BE2C (cell line): Measurements from ENCODE around the gene DEFB125. TPM values are rescaled to one million over a fixed set of nuclear protein-coding genes. Genes with fewer than 3 reads are reported as not detected.

Experiments
- DNase-seq: peaks from one replicate; pipeline ENCODE4 v3.0.0-alpha.2; 2020
- H3K27me3 ChIP-seq: fragments of 250-450 bp; sonication (Bioruptor Pico); 2 replicates; pipeline ENCODE4 v1.5.1; 2020; ENCODE audit warnings: mild to moderate bottlenecking
- H3K36me3 ChIP-seq: fragments of 250-450 bp; sonication (Bioruptor Pico); 2 replicates; pipeline ENCODE4 v1.5.1; 2020; ENCODE audit warnings: mild to moderate bottlenecking
- H3K4me1 ChIP-seq: fragments of 250-450 bp; sonication (Bioruptor Pico); 2 replicates; pipeline ENCODE4 v1.5.1; 2020
- H3K4me3 ChIP-seq: 2 replicates; pipeline ENCODE4 v1.5.1; 2011; ENCODE audit warnings: low read depth, low read length
- H3K9me3 ChIP-seq: fragments of 250-450 bp; sonication (Bioruptor Pico); 2 replicates; pipeline ENCODE4 v1.5.1; 2020
- CTCF ChIP-seq: IDR thresholded peaks from 2 replicates; pipeline ENCODE4 v1.5.1; 2012; ENCODE audit warnings: mild to moderate bottlenecking, low read depth, low read length
- polyA plus RNA-seq: library from polyadenylated mRNA; unstranded; fragments of >200 nt; gene quantifications from one replicate; pipeline ENCODE4 v1.2.1, GENCODE V29; 2012; ENCODE audit warnings: low read depth, missing spikeins; ENCODE audit not compliant: insufficient read length, insufficient read depth

DEFB125 gene
- polyA plus RNA-seq, result not detected

GRCh38 chr20:87401-87800, at the start of gene DEFB125:
DEFB125 (plus strand) TSS chr20:87672; CDS start chr20:87710, 38 bp downstream.
- Histone ChIP-seq H3K4me1 (no peaks in the 10 kb centered on the region), H3K9me3 (no peaks in the 10 kb centered on the region), H3K27me3 (no peaks in the 10 kb centered on the region), H3K36me3 (no peaks in the 10 kb centered on the region), H3K4me3 (no peak within 1 kb of the TSS)
- DNase-seq, result no peak
- no peak for TF ChIP-seq CTCF

- no peak for TF ChIP-seq CTCF
- H3K36me3 ChIP-seq, result no peaks in the 10 kb centered on the region
- no peak overlapping the region for H3K4me3 ChIP-seq
- DNase-seq, result no peak
- no peaks in the 10 kb centered on the region for H3K4me1 ChIP-seq
- H3K9me3 ChIP-seq, result no peaks in the 10 kb centered on the region
- H3K27me3 ChIP-seq, result no peaks in the 10 kb centered on the region
Measured at GRCh38 chr20:60035-60918, 27.2 kb upstream of the DEFB125 start.

GRCh38 chr20:61230-61629, 26.2 kb upstream of the DEFB125 start:
- TF ChIP-seq CTCF, result no peak
- Histone ChIP-seq H3K36me3 (no peaks in the 10 kb centered on the region), H3K27me3 (no peaks in the 10 kb centered on the region), H3K4me3 (no peak overlapping the region), H3K9me3 (no peaks in the 10 kb centered on the region), H3K4me1 (no peaks in the 10 kb centered on the region)
- no peak for DNase-seq

- H3K9me3 ChIP-seq, result no peaks in the 10 kb centered on the region
Measured at GRCh38 chr20:61757-62156, 25.7 kb upstream of the DEFB125 start.

GRCh38 chr20:62487-62886, 25.0 kb upstream of the DEFB125 start:
- DNase-seq, result no peak
- Histone ChIP-seq H3K36me3 (no peaks in the 10 kb centered on the region), H3K27me3 (no peaks in the 10 kb centered on the region), H3K9me3 (no peaks in the 10 kb centered on the region), H3K4me1 (no peaks in the 10 kb centered on the region), H3K4me3 (no peak overlapping the region)
- no peak for TF ChIP-seq CTCF

More at GRCh38 chr20:61757-62156, 25.7 kb upstream of the DEFB125 start:
- Histone ChIP-seq H3K27me3 (no peaks in the 10 kb centered on the region), H3K4me1 (no peaks in the 10 kb centered on the region), H3K36me3 (no peaks in the 10 kb centered on the region), H3K4me3 (no peak overlapping the region)
- TF ChIP-seq CTCF, result no peak
- no peak for DNase-seq

GRCh38 chr20:64026-64603, 23.4 kb upstream of the DEFB125 start:
- no peaks in the 10 kb centered on the region for H3K4me1 ChIP-seq
- no peaks in the 10 kb centered on the region for H3K27me3 ChIP-seq
- no peak for TF ChIP-seq CTCF
- H3K9me3 ChIP-seq, result no peaks in the 10 kb centered on the region
- no peaks in the 10 kb centered on the region for H3K36me3 ChIP-seq
- no peak for DNase-seq
- no peak overlapping the region for H3K4me3 ChIP-seq
